ENCODE measurements around the gene IP6K3.

GRCh38 chr6:33752646-33753015, 5.9 kb upstream of the IP6K3 start:
- TF ChIP-seq CTCF (IDR thresholded peaks at IDR 0.05; ENCODE audit: low read depth, low read length, poor library complexity, severe bottlenecking) (no peak), EZH2phosphoT487 (IDR thresholded peaks at IDR 0.05; ENCODE audit: borderline replicate concordance, low read length) (no peak)

Data from DOHH2 (cell line).